Caco-2 (cell line): ENCODE results near the gene PCDHB1. TPM values are rescaled to one million over a fixed set of nuclear protein-coding genes. Genes with fewer than 3 reads are reported as not detected.

Source experiments
- BruUV-seq: library from RNA; stranded (reverse); fragments of 400-500 nt; replicated peaks from 2 replicates; lab custom pipeline; 2021; lab: Mats Ljungman, UMichigan
- CTCF ChIA-PET: fragments of 300-600 bp; sonication (Branson Sonifier 250); formaldehyde crosslinking; loops from one replicate; lab custom pipeline; 2022; ENCODE audit warnings: antibody characterized with exemption; lab: Charles Lee
- POLR2A ChIA-PET: fragments of 300-600 bp; sonication (Branson Sonifier 250); formaldehyde crosslinking; loops from one replicate; lab custom pipeline; 2022; ENCODE audit warnings: antibody characterized with exemption; lab: Charles Lee
- DNase-seq, 2 experiments: peaks; one replicate each; pipeline versions ENCODE4 v3.0.0 to v3.0.0-alpha.2; 2020 to 2022
- H3K27me3 ChIP-seq: replicated peaks from 2 replicates; pipeline ENCODE4 v1.6.0; 2011; ENCODE audit warnings: low read length; ENCODE audit not compliant: control insufficient read depth, insufficient read depth
- H3K36me3 ChIP-seq: 2 replicates; pipeline ENCODE4 v1.5.1; 2011; ENCODE audit warnings: low read length; ENCODE audit not compliant: control insufficient read depth, insufficient read depth
- H3K4me1 ChIP-seq: fragments of 250-450 bp; sonication (Bioruptor Pico); 2 replicates; pipeline ENCODE4 v1.5.1; 2020; ENCODE audit warnings: mild to moderate bottlenecking
- H3K4me3 ChIP-seq: 2 replicates; pipeline ENCODE4 v1.5.1; 2011; ENCODE audit warnings: low read depth, mild to moderate bottlenecking, control low read depth, low read length
- H3K9me3 ChIP-seq: fragments of 250-450 bp; sonication (Bioruptor Pico); 2 replicates; pipeline ENCODE4 v1.5.1; 2020; ENCODE audit warnings: mild to moderate bottlenecking, moderate library complexity
- H3K27ac Mint-ChIP-seq: one replicate; pipeline ENCODE4 v1.8.0; 2022; ENCODE audit warnings: mixed read lengths; ENCODE audit not compliant: unreplicated experiment
- H3K27me3 Mint-ChIP-seq: one replicate; pipeline ENCODE4 v1.8.0; 2022; ENCODE audit warnings: mixed read lengths; ENCODE audit not compliant: insufficient read depth, unreplicated experiment
- H3K36me3 Mint-ChIP-seq: one replicate; pipeline ENCODE4 v1.8.0; 2022; ENCODE audit warnings: mild to moderate bottlenecking, mixed read lengths; ENCODE audit not compliant: insufficient read depth, unreplicated experiment
- H3K4me1 Mint-ChIP-seq: one replicate; pipeline ENCODE4 v1.8.0; 2022; ENCODE audit warnings: low read depth, mixed read lengths; ENCODE audit not compliant: unreplicated experiment
- H3K4me3 Mint-ChIP-seq: one replicate; pipeline ENCODE4 v1.8.0; 2022; ENCODE audit warnings: mild to moderate bottlenecking, moderate library complexity, mixed read lengths; ENCODE audit not compliant: unreplicated experiment
- H3K9me3 Mint-ChIP-seq: one replicate; pipeline ENCODE4 v1.8.0; 2022; ENCODE audit warnings: mixed read lengths; ENCODE audit not compliant: unreplicated experiment
- CTCF ChIP-seq, 2 experiments: fragments of 200-600 bp in 1 of 2; IDR thresholded peaks; 1 replicate in 1 of 2; 2 replicates in 1 of 2; pipeline versions ENCODE4 v1.5.1 to v1.8.0; 2011 to 2022; ENCODE audit warnings: antibody characterized with exemption in 1 of 2, control low read depth in 1 of 2, inconsistent platforms in 1 of 2, low read depth in 1 of 2, low read length in 1 of 2, mild to moderate bottlenecking in 1 of 2, moderate library complexity in 1 of 2; ENCODE audit not compliant: insufficient read depth in 1 of 2, severe bottlenecking in 1 of 2, unreplicated experiment in 1 of 2
- intact Hi-C: fragments of 100-400 bp; cut with micrococcal nuclease; formaldehyde crosslinking; loops from one replicate; pipeline ENCODE4 v1.10.0; 2022; ENCODE audit not compliant: unreplicated experiment
- total RNA-seq: library from RNA; stranded (reverse); gene quantifications from 2 replicates; pipeline ENCODE4 v1.2.3, GENCODE V29; 2022

PCDHB1 gene
- total RNA-seq, 1 experiment from 2014 or later = not detected

- POLR2A ChIA-PET = no interaction called here
- intact Hi-C loops = no loop called here
- TF ChIP-seq CTCF (IDR thresholded peaks at IDR 0.05; ENCODE audit: insufficient read depth in 1 of 2, low read depth in 1 of 2, low read length in 1 of 2, severe bottlenecking in 1 of 2, unreplicated experiment in 1 of 2) = no peak
Measured at GRCh38 chr5:141007791-141008190, 43.4 kb upstream of the PCDHB1 start.

GRCh38 chr5:141010047-141010793 lies 41.0 kb upstream of the PCDHB1 start:
- peaks cover 9% of the 10 kb centered on the region for H3K9me3 Mint-ChIP-seq
- POLR2A ChIA-PET = no interaction called here
- intact Hi-C loops = no loop called here
- no peak overlapping the region for H3K4me3 Mint-ChIP-seq
- no peak overlapping the region for H3K4me3 ChIP-seq
- no TSS peak for BruUV-seq
- no peaks in the 10 kb centered on the region for H3K4me1 Mint-ChIP-seq
- no peak for DNase-seq
- no peaks in the 10 kb centered on the region for H3K4me1 ChIP-seq
- H3K27ac Mint-ChIP-seq = no peak overlapping the region
- CTCF ChIA-PET = no interaction called here
- H3K27me3 Mint-ChIP-seq = no peaks in the 10 kb centered on the region
- H3K9me3 ChIP-seq = no peaks in the 10 kb centered on the region
- no peaks in the 10 kb centered on the region for H3K36me3 ChIP-seq
- TF ChIP-seq CTCF (IDR thresholded peaks at IDR 0.05; ENCODE audit: insufficient read depth in 1 of 2, low read depth in 1 of 2, low read length in 1 of 2, severe bottlenecking in 1 of 2, unreplicated experiment in 1 of 2) = no peak
- no peaks in the 10 kb centered on the region for H3K27me3 ChIP-seq
- H3K36me3 Mint-ChIP-seq = no peaks in the 10 kb centered on the region

More at GRCh38 chr5:141007791-141008190, 43.4 kb upstream of the PCDHB1 start:
- no peaks in the 10 kb centered on the region for H3K27me3 ChIP-seq
- H3K36me3 ChIP-seq = no peaks in the 10 kb centered on the region
- no peaks in the 10 kb centered on the region for H3K36me3 Mint-ChIP-seq
- H3K4me1 Mint-ChIP-seq = no peaks in the 10 kb centered on the region
- no peak overlapping the region for H3K4me3 ChIP-seq
- no peaks in the 10 kb centered on the region for H3K9me3 ChIP-seq
- no peak overlapping the region for H3K27ac Mint-ChIP-seq
- H3K4me1 ChIP-seq = no peaks in the 10 kb centered on the region
- peaks cover 9% of the 10 kb centered on the region for H3K9me3 Mint-ChIP-seq
- no peaks in the 10 kb centered on the region for H3K27me3 Mint-ChIP-seq
- no peak for DNase-seq
- no TSS peak for BruUV-seq
- CTCF ChIA-PET = no interaction called here
- H3K4me3 Mint-ChIP-seq = no peak overlapping the region

- Histone ChIP-seq H3K9me3 (no peaks in the 10 kb centered on the region), H3K36me3 (no peaks in the 10 kb centered on the region), H3K4me3 (no peak overlapping the region), H3K27me3 (no peaks in the 10 kb centered on the region), H3K4me1 (no peaks in the 10 kb centered on the region)
- no peak for DNase-seq
- H3K4me1 Mint-ChIP-seq = no peaks in the 10 kb centered on the region
- ChIA-PET POLR2A (no interaction called here), CTCF (no interaction called here)
- no peak overlapping the region for H3K4me3 Mint-ChIP-seq
- no peak for TF ChIP-seq CTCF (IDR thresholded peaks at IDR 0.05; ENCODE audit: insufficient read depth in 1 of 2, low read depth in 1 of 2, low read length in 1 of 2, severe bottlenecking in 1 of 2, unreplicated experiment in 1 of 2)
- no TSS peak for BruUV-seq
- H3K27me3 Mint-ChIP-seq = no peaks in the 10 kb centered on the region
- intact Hi-C loops = no loop called here
- H3K9me3 Mint-ChIP-seq = no peaks in the 10 kb centered on the region
- H3K36me3 Mint-ChIP-seq = no peaks in the 10 kb centered on the region
- H3K27ac Mint-ChIP-seq = no peak overlapping the region
Measured at GRCh38 chr5:141017943-141018342, 33.2 kb upstream of the PCDHB1 start.
